GM12891 (cell line): ENCODE data around the gene SECISBP2L.

Experiments
- PAX5 ChIP-seq: IDR thresholded peaks from 2 replicates; pipeline ENCODE4 v1.6.1; 2011; ENCODE audit warnings: low read length, moderate library complexity, mild to moderate bottlenecking; ENCODE audit not compliant: insufficient read depth, severe bottlenecking
- POLR2A ChIP-seq: IDR thresholded peaks from 2 replicates; pipeline ENCODE4 v1.6.1; 2011; ENCODE audit warnings: low read depth, low read length, control low read depth
- POLR2AphosphoS5 ChIP-seq: IDR thresholded peaks from 2 replicates; pipeline ENCODE4 v1.6.1; 2011; ENCODE audit warnings: low read depth, low read length, control low read depth
- SPI1 ChIP-seq: IDR thresholded peaks from 2 replicates; pipeline ENCODE4 v1.6.1; 2011; ENCODE audit warnings: low read depth, low read length, control low read depth
- TAF1 ChIP-seq: IDR thresholded peaks from 2 replicates; pipeline ENCODE4 v1.6.1; 2011; ENCODE audit warnings: low read depth, low read length, control low read depth

GRCh38 chr15:48984021-48984710 is 62.1 kb downstream of the SECISBP2L start:
- no peak for TF ChIP-seq POLR2AphosphoS5
- no peak for TF ChIP-seq POLR2A
- TF ChIP-seq TAF1: no peak
- no peak for TF ChIP-seq PAX5
- no peak for TF ChIP-seq SPI1
